Mucosa of descending colon (tissue), 3 donors: ENCODE measurements around the gene TTC21B. TPM values are rescaled to one million over a fixed set of nuclear protein-coding genes. Genes with fewer than 3 reads are reported as not detected.

Experiments
- ATAC-seq: fragments of 200-7000 bp; cut with Tn5 transposase; one replicate; pipeline ENCODE4 v1.9.1; 2020; ENCODE audit warnings: mild to moderate bottlenecking, moderate library complexity
- DNase-seq, 3 donors: peaks; one replicate each; pipeline ENCODE4 v3.0.0-alpha.2; 2020
- H3K36me3 ChIP-seq: fragments of 200-600 bp; one replicate; pipeline ENCODE4 v1.8.0; 2021; ENCODE audit warnings: low read depth, mild to moderate bottlenecking
- H3K4me1 ChIP-seq: fragments of 200-600 bp; one replicate; pipeline ENCODE4 v1.8.0; 2021; ENCODE audit warnings: low read depth, mild to moderate bottlenecking
- H3K4me3 ChIP-seq: fragments of 200-600 bp; one replicate; pipeline ENCODE4 v1.8.0; 2021; ENCODE audit warnings: mild to moderate bottlenecking
- H3K9me3 ChIP-seq: fragments of 200-600 bp; one replicate; pipeline ENCODE4 v1.8.0; 2021; ENCODE audit warnings: mild to moderate bottlenecking
- intact Hi-C, 2 donors: fragments of 100-400 bp; cut with DNase I in 1 of 2; cut with micrococcal nuclease in 1 of 2; formaldehyde crosslinking; loops; one replicate each; pipeline versions ENCODE4 v1.11.0 to v1.11.1; 2022; cut with DNase I, micrococcal nuclease
- total RNA-seq, 3 donors: library from RNA; stranded (reverse); fragmentation: NEBNext Ultra II Directional in 2 of 3; extraction: Animal tissue kit (Norgen Biotek cat#: 25700) in 2 of 3; gene quantifications; one replicate each; pipeline versions ENCODE4 v1.2.1 to v1.2.4, GENCODE V29; 2021 to 2023
- TF ChIP-seq, protein P1 (sequence below): fragments of 200-600 bp; IDR thresholded peaks from one replicate; pipeline ENCODE4 v1.8.0; 2022; ENCODE audit warnings: antibody characterized with exemption, mild to moderate bottlenecking
- donor health status: DM: no; HTN: no; CAD: no; lungs with moderate emphysema.
- donor health status: DM: no; HTN: no; CAD: no.
- donor health status: DM: no; HTN: yes; CAD: no.

Gene TTC21B
- total RNA-seq, 3 donors from 2014 or later = 10.4 to 22.2 (median 17.2) TPM

GRCh38 chr2:165874445-165875039, 79.0 kb downstream of the TTC21B start:
- Histone ChIP-seq H3K9me3 (no peaks in the 10 kb centered on the region), H3K4me3 (no peak overlapping the region), H3K4me1 (peaks cover 4% of the 10 kb centered on the region), H3K36me3 (no peaks in the 10 kb centered on the region)
- intact Hi-C loops = loop anchor here in 1 of 2 donors (10.0 kb wide), 1 partner anchor 480 kb away; no protein-coding TSS in a partner anchor
- TF ChIP-seq, protein P1, sequence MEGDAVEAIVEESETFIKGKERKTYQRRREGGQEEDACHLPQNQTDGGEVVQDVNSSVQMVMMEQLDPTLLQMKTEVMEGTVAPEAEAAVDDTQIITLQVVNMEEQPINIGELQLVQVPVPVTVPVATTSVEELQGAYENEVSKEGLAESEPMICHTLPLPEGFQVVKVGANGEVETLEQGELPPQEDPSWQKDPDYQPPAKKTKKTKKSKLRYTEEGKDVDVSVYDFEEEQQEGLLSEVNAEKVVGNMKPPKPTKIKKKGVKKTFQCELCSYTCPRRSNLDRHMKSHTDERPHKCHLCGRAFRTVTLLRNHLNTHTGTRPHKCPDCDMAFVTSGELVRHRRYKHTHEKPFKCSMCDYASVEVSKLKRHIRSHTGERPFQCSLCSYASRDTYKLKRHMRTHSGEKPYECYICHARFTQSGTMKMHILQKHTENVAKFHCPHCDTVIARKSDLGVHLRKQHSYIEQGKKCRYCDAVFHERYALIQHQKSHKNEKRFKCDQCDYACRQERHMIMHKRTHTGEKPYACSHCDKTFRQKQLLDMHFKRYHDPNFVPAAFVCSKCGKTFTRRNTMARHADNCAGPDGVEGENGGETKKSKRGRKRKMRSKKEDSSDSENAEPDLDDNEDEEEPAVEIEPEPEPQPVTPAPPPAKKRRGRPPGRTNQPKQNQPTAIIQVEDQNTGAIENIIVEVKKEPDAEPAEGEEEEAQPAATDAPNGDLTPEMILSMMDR = no peak
- DNase-seq (peak in 1 of 3 donors; percentile 48), ATAC-seq (peak; percentile 90)

GRCh38 chr2:165872101-165872791, 81.3 kb downstream of the TTC21B start:
- ATAC-seq = no peak
- intact Hi-C loops = loop anchor here in 1 of 2 donors (10.0 kb wide), 1 partner anchor 477 kb away; no protein-coding TSS in a partner anchor
- Histone ChIP-seq H3K4me3 (no peak overlapping the region), H3K4me1 (peaks cover 4% of the 10 kb centered on the region), H3K9me3 (no peaks in the 10 kb centered on the region), H3K36me3 (no peaks in the 10 kb centered on the region)
- TF ChIP-seq, protein P1 = no peak
- DNase-seq = no peak

DNA sequence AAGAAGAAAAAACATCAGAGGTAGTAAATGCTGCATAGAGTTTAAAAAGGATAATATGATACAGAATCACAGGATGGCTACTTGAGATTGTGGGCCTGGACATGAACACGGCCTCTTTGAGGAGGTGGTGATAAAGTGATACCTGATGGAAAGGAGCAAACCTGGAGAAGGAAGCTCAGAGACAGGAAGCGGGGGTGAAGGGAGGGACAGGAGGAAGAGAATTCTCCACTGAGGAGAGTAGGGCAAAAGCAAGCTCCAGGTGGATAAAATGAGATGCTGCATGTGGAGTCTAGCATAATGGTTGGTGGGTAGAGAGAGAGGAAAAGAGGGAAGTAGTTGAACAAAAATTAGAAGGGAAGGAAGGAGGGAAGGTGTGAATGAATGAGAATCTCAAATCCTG, 82.6 kb downstream of the TTC21B start:
- Histone ChIP-seq H3K9me3 (no peaks in the 10 kb centered on the region), H3K36me3 (no peaks in the 10 kb centered on the region), H3K4me1 (peaks cover 4% of the 10 kb centered on the region), H3K4me3 (no peak overlapping the region)
- TF ChIP-seq, protein P1 = no peak
- ATAC-seq (peak; percentile 73), DNase-seq (peak in 2 of 3 donors; percentile 17 to 23)
- intact Hi-C loops = loop anchor here in 1 of 2 donors (10.0 kb wide), 1 partner anchor 476 kb away; no protein-coding TSS in a partner anchor

DNA sequence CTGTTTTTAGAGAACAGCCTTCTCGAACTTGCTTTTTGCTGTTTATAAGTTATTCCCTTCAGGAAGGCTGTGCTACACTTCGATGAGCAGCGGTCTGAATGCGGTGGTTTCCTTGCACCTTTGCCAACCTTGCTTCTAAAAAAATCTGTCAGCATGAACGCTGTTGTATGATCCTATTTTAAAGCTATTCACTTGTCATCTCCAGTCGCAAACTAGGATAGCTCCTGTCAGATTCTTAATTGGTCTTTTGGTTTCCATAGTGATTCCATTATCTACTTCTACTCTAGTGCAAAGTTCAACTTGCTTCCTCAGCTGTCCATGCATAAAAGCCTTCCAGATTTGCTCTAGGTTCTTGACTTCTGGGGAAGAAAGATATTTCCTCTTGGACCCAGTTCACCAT, 83.2 kb downstream of the TTC21B start:
- peak in 1 of 3 donors; percentile 12 for DNase-seq
- intact Hi-C loops = loop anchor here in 1 of 2 donors (10.0 kb wide), 1 partner anchor 476 kb away; no protein-coding TSS in a partner anchor
- H3K4me1 ChIP-seq = peaks cover 4% of the 10 kb centered on the region
- no peaks in the 10 kb centered on the region for H3K36me3 ChIP-seq
- peak; percentile 79 for ATAC-seq
- TF ChIP-seq, protein P1 = no peak
- H3K9me3 ChIP-seq = no peaks in the 10 kb centered on the region
- H3K4me3 ChIP-seq = no peak overlapping the region

DNA sequence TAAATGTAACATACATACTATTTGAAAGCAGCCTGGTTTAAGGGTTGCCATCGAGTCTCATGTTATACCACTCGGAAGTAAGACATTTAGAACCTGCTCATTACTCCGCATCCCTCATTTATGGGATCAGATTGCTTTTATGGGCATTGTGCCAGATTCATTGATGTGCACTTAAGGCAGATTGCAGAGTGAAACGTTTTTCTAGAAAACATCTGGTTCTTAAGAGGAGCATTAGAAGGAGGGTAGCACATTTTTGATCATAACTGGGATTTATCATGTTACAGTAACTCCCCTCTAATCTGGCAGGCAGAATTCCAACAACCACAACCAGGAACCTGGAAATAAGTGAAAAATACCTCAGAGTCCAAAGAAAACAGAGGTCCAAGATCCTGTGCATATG, 85.4 kb downstream of the TTC21B start:
- ATAC-seq = no peak
- Histone ChIP-seq H3K9me3 (no peaks in the 10 kb centered on the region), H3K4me1 (peaks cover 4% of the 10 kb centered on the region), H3K36me3 (no peaks in the 10 kb centered on the region), H3K4me3 (no peak overlapping the region)
- intact Hi-C loops = no loop called here
- TF ChIP-seq, protein P1 = no peak
- no peak for DNase-seq
